NCI-H2196 treated with DMSO at 0.1 percent for 48 hours (cell line): ENCODE data around the gene PLG.
"Not testable (repeated sequence)": the region's sequence is repeated elsewhere in the genome, so short reads cannot be mapped to it uniquely, and the experiment has no call there.

ENCODE experiments used
- DNase-seq: peaks from one replicate; lab custom pipeline; 2025; ENCODE audit not compliant: unreplicated experiment; lab: John Stamatoyannopoulos, UW

The PLG gene

DNA sequence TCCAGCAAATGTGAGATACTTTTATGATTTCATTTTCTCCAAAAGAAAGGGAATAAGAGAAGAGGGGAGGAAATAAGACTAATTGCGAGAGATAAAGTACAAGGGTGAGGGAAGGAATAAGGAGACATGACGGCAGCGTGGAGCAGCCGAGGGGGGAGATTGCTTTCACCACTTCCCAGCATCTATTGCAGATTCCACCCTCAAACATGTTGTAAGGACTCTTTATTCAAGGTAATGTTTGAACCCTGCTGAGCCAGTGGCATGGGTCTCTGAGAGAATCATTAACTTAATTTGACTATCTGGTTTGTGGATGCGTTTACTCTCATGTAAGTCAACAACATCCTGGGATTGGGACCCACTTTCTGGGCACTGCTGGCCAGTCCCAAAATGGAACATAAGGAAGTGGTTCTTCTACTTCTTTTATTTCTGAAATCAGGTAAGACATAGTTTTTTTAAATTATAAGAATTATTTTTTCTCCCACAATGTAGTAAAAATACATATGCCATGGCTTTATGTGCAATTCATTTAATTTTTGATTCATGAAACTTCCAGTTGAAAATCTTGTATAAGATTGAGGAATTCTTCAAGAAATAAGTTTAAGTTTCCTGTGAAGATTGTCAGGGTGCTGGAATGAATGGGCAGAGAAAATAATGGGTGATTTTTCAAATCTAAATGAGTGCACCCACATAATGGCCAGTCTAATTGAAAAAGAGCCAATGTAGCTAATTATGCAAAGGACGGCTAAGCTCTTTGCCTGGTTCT is at the start of gene PLG:
Gene PLG (plus strand): TSS at position 327 of the 763 bp plus-strand sequence. CDS start 61 bp downstream, at position 388.
- not testable (repeated sequence) for DNase-seq

DNA sequence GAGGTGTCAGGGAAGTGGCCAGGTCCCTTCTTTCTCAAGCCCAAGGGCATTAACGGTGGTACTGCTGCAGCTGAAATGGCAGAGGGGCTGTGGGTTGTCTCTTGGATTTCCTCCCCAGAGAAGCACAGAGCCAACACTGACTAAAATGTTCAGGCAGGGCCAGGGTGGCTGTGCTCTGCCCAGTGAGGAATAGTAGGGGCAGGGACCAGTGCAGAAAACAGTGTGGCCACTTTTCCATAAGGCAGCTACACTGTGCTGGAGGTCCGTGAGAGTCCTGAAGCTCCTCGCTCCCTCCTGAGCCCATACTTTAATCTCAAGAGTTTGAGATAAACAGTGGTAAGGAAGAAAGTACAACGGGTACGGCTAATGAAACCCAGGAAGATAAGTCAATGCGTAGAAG is 42.5 kb upstream of the PLG start:
- no peak for DNase-seq

DNA sequence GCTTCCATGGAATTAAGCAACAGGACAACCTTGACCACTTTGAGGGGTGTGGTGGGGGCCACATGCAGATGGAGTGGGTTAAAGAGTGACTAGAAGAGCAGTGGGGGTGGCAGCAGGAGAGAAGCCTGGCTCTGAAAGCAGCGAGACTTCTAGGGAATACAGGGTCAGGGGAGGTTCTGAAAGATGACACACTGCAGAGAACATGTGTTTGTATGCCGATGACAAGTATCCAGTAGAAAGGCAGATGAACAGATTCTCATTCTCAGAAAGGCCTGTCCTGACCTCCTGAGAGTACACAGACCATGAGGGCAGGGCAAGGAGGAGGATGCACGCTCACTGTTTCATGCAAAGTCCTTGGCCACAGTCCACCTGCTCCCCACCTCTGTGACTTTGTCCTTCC is 40.8 kb upstream of the PLG start:
- no peak for DNase-seq

DNA sequence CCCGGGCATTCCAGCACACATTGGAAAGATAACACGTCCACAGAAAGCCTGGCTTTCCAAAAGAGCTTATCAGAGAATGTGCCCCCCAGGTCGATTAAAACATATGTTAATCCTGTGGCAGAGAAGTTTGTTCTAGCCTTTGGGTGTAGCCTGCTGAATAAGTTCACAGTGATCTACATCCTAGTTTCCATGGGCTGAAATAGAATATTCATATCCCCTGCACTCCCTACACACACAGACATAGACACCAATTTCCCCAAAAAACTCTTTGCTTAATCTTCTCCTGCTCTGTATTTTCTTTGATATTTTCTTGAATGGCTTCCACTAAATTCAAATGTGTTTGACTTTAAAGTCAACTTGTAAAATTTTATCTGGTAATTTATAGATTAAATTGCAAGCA is 39.6 kb upstream of the PLG start:
- DNase-seq: no peak

DNA sequence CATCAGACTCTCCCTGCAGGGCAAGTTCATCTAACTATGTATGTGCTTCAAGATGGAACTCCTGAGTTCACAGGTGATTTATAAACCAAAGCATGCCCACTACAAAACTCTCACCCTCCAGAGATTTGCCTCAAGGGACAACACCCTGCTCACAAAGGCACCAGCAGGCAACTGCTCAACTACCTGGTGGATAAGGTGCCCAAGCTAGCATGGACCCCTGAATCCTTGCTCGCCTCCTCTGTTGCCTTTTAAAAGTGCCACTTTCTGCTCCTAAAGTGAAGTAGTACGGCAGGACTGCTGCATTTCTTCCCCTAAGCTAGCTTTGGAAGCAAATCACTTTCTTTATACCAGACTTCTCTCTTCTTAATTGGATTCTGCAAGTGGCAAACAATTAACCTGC is 39.2 kb upstream of the PLG start:
- no peak for DNase-seq

DNA sequence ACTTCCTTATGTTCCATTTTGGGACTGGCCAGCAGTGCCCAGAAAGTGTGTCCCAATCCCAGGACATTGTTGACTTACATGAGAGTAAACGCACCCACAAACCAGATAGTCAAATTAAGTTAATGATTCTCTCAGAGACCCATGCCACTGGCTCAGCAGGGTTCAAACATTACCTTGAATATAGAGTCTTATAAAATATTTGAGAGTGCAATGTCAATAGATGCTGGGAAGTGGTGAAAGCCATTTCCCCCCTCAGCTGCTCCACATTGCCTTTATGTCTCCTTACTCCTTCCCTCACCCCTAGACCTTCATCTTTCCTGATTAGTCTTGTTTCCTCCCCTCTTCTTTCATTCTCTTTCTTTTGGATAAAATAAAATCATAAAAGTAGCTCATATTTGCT is 37.8 kb upstream of the PLG start, which contains the start of gene LPA:
Gene LPA (minus strand): TSS at position 78 of the 400 bp plus-strand sequence. CDS start 61 bp downstream, at position 17.
- DNase-seq: not testable (repeated sequence)

DNA sequence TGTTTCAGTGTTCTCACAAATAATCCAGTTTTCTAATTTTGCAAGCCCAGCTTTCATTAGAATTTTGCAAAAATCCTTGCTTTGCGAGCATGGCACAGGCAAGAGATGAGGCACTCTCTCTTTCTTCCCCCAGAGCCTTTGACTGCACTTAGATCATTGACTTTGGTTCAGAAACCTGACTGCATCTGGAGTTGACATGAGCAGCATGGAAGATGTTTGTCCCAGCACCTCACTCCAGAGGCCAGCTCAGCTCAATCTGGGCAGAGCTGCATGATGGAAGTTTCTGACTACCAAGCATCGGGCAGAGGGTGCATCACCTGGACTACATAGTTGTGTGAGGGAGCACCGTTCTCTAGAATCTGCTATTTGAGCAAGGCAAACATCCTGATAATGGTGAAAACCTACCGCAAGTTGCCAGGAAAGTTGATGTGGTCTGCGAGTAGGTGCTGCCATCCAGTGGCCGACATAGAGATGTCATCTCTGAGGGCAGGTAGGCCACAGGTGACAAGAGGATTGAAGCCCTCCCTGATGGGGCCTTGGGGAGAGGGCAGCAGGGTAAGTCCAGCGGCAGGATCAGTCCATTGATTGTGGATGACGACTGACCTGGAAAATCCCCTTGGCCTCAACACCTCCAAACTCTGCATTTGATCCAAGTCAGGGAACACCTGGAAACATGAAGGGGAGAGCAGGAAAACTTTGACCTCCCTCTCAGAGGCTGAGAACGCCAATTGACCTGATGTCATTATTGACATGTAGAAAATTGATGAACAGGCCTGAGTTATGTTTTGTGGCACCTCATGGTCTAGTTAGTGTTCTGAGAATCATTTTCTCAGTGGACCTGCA is 34.2 kb upstream of the PLG start:
- DNase-seq: no peak

DNA sequence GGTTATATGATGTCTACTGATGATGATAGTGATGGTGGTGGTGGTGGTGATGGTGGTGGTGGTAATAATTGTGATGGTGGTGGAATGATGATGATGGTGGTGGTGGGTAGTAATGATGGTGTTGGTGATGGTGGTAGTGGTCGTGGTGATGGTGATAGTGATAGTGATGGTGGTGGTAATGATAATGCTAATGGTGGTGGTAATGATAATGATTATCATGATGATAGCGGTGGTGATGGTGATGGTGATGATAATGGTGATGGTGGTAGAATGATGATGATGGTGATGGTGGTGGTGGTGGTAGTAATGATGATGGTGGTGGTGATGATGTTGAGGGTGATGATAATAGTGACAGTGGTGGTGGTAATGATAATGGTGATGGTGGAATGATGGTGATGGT is 33.5 kb upstream of the PLG start:
- no peak for DNase-seq

DNA sequence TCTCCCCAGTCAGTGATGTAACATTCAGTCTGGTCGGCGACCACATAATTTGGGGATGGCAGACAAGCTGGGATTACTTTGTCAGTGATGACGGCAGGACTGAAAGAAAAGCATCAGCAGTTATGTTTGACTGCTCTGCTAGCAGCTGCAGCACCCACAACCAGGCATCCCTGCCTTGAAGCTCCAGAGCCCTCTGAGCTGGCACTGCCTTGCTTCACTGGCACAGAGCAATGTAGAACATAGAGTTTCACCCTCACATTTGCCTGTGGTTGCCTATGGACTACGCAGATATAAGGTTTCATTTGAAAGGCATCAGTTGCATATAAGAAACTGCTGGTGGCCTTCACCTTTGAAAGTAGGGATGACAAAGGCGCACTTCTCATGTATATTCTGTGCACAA is 25.6 kb upstream of the PLG start:
- DNase-seq: not testable (repeated sequence)

DNA sequence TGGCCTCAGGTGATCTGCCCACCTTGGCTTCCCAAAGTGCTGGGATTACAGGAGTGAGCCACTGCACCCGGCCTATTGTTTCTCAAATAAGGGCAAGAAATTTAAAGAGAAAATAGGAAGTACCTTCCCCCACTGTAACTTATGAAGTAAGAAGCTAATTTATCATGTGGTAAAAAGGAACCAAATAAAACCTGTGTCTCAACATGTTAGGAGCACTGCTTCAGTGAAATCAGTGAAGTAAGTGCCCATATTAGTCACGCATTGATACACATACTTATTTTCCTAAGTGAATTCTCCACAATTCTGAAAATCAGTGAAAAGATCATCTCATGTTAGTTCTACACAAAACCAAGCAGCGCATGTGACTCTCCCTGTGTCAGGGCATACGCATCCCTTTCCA is 23.8 kb upstream of the PLG start:
- no peak for DNase-seq

DNA sequence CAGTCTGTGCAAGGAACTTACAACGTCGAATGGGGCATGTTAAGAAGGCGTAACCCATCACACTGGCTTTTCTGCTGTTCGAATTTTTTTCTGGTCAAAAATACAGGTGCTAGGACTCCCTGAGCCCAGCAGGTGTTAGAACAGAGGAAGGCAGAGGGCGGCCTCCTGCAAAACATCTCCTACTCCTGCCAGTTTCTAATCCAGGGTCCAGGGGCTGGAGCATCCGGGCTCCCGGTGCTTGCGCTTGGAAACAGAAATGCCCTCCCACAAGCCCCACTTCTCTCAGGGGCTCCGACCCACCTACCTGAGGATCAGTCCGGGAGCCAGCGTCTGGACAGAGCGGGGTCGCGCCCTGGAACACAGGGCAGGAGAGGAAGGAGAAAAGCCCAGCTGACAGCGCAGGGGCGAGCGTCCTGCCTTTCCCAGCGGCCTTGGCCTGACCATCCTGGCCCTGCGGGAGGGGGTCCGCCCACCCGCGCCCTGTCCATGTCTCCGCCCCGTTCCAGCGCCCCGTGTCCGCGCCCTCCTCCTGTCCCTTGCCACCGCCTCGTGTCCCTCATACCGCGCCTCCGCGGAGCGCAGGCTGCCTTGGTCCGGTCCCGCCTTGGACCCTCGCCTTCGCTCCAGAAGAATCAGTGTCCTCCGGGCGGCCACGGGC is 23.2 kb upstream of the PLG start:
- no peak for DNase-seq

DNA sequence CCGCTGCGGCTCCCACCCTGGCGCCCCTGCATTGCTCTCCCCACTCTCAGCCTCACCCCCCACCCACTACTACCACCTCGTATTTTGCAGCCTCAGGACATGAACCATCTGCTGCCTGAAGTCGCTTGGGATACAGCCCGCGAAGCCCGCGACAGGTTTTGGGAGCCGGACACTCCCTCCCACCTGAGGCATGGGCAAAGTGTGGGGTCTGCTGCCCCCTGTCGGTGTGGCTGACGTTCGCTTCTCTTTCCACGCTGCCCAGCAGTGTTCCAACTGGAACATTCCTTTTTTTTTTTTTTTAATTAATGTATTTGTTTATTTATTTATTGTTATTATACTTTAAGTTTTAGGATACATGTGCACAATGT is 22.7 kb upstream of the PLG start:
- no peak for DNase-seq

DNA sequence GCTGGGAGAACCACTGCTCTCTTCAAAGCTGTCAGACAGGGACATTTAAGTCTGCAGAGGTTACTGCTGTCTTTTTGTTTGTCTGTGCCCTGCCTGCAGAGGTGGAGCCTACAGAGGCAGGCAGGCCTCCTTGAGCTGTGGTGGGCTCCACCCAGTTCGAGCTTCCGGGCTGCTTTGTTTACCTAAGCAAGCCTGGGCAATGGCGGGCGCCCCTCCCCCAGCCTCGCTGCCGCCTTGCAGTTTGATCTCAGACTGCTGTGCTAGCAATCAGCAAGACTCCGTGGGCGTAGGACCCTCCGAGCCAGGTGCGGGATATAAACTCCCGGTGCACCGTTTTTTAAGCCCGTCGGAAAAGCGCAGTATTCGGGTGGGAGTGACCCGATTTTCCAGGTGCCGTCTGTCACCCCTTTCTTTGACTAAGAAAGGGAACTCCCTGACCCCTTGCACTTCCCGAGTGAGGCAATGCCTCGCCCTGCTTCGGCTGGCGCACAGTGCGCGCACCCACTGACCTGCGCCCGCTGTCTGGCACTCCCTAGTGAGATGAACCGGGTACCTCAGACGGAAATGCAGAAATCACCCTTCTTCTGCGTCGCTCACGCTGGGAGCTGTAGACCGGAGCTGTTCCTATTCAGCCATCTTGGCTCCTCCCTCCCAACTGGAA is 16.8 kb upstream of the PLG start:
- DNase-seq: not testable (repeated sequence)

DNA sequence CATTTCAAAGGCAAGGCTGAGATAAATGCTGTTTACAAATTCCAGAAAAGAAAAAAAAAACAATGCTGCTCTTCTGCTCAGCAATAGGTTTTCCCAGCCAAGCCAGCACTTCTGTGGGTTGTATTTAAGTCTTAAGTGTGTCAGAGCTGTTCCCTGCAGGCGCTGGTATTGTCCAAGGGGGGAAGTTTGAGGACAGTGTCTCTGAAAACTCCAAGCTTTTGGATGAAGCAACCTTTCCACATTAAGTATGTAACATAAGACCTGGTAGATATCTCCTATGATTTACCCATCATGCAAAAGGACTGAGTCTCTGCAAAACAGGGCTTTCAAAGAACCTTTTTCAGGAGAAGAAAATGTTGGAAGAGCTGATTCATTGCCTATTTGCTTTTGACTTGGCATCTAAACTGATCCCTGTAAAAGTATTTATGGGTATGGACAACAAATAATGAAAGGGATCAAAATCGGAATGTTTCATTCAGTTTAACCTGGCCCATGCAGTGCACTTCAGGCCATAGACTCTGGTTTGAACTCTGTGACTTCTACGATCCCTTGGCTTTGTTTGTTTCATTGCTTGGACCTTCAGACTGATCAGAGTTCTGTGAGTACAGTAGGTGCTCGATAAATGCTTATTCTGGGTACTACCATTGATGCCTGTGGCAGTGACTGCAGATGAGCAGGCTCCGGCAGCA is 16.1 kb upstream of the PLG start:
- DNase-seq: no peak

DNA sequence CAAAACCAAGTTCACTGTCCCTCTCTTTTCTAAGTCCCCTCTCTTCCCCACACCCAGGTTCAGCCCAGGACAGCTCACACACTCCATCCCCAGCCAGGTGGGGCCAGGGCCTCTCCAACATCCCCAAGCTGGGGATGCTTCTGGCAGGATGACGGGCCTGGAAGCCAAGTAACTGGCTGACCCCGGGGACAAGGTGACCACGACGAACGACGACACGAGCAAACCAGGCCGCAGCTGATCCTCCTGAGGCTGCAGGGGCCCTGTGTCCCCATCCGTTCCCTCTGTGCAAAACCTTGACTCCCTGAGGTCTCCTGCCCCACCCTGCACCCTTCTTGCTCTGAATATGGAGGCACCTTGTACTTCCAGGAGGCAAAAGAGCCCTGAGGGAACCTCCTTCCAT is 11.6 kb upstream of the PLG start:
- DNase-seq: no peak

DNA sequence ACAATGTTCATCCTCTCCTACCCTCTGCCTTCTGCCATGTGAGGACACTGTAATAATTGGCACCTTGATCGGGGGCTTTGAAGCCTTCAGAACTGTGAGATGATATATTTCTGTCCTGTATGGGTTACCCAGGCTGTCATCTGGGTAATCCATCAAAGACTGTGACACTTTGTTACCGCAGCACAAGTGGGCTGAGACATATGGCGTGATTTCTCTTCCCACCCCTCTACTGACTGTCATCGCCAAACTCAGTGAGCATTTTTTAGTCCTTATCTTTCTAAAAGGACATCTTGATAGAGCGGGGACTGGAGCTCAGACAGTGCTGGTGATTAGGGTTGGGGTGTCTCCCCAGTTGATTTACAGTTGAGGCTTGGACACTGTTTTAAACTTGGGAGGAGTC is 10.4 kb upstream of the PLG start:
- DNase-seq: no peak

DNA sequence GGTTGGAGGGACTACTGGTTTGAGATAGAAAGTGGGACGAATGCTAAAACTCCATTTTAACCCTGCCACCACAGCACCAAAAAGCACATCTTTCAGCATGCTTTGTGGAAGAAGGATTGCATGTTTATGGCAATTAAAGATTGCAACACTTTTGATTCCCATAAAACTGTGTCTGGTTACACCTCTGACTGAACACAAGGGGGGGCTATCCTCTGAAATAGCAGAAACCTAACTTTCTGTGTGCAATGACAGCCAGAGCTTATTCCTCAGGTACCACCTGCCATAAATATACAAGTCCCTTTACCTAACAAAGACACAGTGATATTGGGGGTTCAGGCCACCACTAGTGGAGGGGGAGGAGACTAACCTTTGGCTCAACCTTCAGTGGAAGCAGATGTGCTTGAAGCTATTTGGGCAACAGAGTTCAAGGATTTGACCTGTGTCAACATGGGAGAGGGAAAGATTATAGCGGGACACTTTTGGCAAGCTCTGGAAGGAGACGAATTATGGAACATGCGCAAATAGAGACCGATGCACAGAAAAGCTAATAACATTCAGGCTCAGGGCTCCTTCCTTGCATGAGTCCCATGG is 9.6 kb upstream of the PLG start:
- no peak for DNase-seq

DNA sequence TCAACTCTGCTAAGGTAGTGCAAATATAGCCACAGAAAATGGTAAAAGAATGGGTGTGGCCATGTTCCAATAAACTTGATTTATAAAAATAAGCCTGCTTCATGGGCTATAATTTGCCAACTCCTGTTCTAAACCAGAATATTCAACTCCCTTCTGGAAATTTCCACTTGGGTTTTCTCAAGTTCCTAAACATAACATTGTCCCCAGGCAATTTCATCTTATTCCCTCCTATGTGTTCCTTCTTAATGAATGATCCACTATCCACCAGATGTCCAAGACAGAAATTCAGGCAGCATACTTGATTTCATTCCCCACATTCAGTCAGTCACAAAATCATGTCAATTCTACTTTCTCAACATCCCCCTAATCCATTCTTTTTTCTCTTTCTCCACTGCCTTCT is 7.0 kb upstream of the PLG start:
- not testable (repeated sequence) for DNase-seq

DNA sequence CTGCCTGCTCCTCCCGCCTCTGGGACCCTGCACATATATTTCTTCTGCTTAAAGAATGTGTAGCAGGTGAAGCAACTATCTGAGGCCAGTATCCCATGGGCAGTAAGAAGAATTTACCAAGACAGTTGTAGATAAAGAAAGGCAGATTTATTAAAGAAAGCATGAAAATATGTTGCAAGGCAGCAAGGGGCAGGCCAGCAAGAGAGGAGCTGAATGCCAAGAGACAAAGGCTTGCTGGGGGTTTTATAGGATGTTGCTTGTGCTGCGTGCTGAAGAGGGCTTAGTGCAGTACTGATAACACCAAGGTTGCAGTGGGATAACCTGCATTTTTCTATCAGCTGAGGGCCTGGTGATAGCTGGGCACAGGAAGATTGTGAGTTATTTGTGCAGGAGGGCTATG is 6.4 kb upstream of the PLG start:
- DNase-seq: not testable (repeated sequence)

DNA sequence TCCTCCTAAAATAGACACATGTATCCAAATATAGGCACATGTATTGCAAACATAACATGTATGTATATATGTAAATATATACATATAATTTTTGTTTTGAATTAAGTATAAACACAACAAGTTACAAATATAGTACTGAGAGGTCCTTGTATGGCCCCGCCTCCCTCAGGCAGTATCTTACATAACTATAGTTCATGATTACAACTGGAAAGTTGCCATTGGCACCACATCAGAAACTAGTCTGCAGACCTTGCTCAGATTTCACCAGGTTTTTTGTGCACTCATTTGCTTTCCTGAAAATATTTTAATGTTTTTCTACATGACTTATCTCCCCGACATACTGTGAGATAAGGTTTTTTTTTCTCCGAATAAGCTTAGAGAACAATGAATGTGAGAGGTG is 5.2 kb upstream of the PLG start:
- DNase-seq: not testable (repeated sequence)
